GM12891 (cell line): Measurements from ENCODE around the gene EPS8L1.
"Not testable (repeated sequence)": the region's sequence is repeated elsewhere in the genome, so short reads cannot be mapped to it uniquely, and the experiment has no call there.

ENCODE experiments used
- DNase-seq: peaks from one replicate; pipeline ENCODE4 v3.0.0; 2011; ENCODE audit warnings: low spot score; ENCODE audit not compliant: insufficient read length
- FAIRE-seq: peaks from 2 replicates; lab custom pipeline; 2011; peaks lifted over from hg19 to GRCh38; lab: Jason Lieb, UNC
- PAX5 ChIP-seq: IDR thresholded peaks from 2 replicates; pipeline ENCODE4 v1.6.1; 2011; ENCODE audit warnings: low read length, moderate library complexity, mild to moderate bottlenecking; ENCODE audit not compliant: insufficient read depth, severe bottlenecking
- POLR2A ChIP-seq: IDR thresholded peaks from 2 replicates; pipeline ENCODE4 v1.6.1; 2011; ENCODE audit warnings: low read depth, low read length, control low read depth
- POLR2AphosphoS5 ChIP-seq: IDR thresholded peaks from 2 replicates; pipeline ENCODE4 v1.6.1; 2011; ENCODE audit warnings: low read depth, low read length, control low read depth
- POU2F2 ChIP-seq: IDR thresholded peaks from 2 replicates; pipeline ENCODE4 v1.6.1; 2011; ENCODE audit warnings: low read depth, mild to moderate bottlenecking, control low read depth, low read length, moderate library complexity
- SPI1 ChIP-seq: IDR thresholded peaks from 2 replicates; pipeline ENCODE4 v1.6.1; 2011; ENCODE audit warnings: low read depth, low read length, control low read depth
- TAF1 ChIP-seq: IDR thresholded peaks from 2 replicates; pipeline ENCODE4 v1.6.1; 2011; ENCODE audit warnings: low read depth, low read length, control low read depth

Gene EPS8L1

GRCh38 chr19:55053735-55054134, 21.9 kb upstream of the EPS8L1 start:
- no peak for DNase-seq
- FAIRE-seq = no peak
- TF ChIP-seq POLR2AphosphoS5 (no peak), TAF1 (no peak), PAX5 (no peak), POU2F2 (no peak), SPI1 (no peak), POLR2A (no peak)

GRCh38 chr19:55056827-55057226, 18.8 kb upstream of the EPS8L1 start:
- no peak for TF ChIP-seq SPI1
- no peak for TF ChIP-seq POLR2AphosphoS5
- TF ChIP-seq TAF1 = no peak
- no peak for TF ChIP-seq POLR2A
- no peak for TF ChIP-seq POU2F2
- TF ChIP-seq PAX5 = no peak
- DNase-seq (no peak), FAIRE-seq (no peak)

GRCh38 chr19:55058781-55059610, 16.7 kb upstream of the EPS8L1 start:
- no peak for TF ChIP-seq POU2F2
- no peak for TF ChIP-seq POLR2A
- no peak for TF ChIP-seq SPI1
- TF ChIP-seq TAF1 = no peak
- no peak for TF ChIP-seq PAX5
- no peak for TF ChIP-seq POLR2AphosphoS5
- FAIRE-seq = no peak
- DNase-seq = no peak

- DNase-seq, FAIRE-seq: not testable (repeated sequence)
These were observed 15.4 kb upstream of the EPS8L1 start for GRCh38 chr19:55060287-55060686.

- DNase-seq (peak; percentile 98), FAIRE-seq (peak; percentile 97)
- no peak for TF ChIP-seq PAX5
- TF ChIP-seq SPI1 = no peak
- TF ChIP-seq POLR2A = no peak
- TF ChIP-seq POU2F2 = no peak
- TF ChIP-seq POLR2AphosphoS5 = no peak
- no peak for TF ChIP-seq TAF1
These were observed 12.8 kb upstream of the EPS8L1 start, which contains the start of gene RDH13 for GRCh38 chr19:55062735-55063491. Gene RDH13, minus strand, starts transcription at chr19:55063148. Its CDS starts 116 bp downstream, at chr19:55063032.

GRCh38 chr19:55063492-55063843, 12.2 kb upstream of the EPS8L1 start:
- FAIRE-seq (no peak), DNase-seq (no peak)
- no peak for TF ChIP-seq SPI1
- no peak for TF ChIP-seq POLR2A

GRCh38 chr19:55065516-55065915, 10.2 kb upstream of the EPS8L1 start:
- not testable (repeated sequence) for FAIRE-seq, DNase-seq

GRCh38 chr19:55066107-55066709, 9.5 kb upstream of the EPS8L1 start:
- DNase-seq = no peak
- TF ChIP-seq TAF1 (no peak), POU2F2 (no peak), SPI1 (no peak), PAX5 (no peak), POLR2A (no peak), POLR2AphosphoS5 (no peak)
- no peak for FAIRE-seq

GRCh38 chr19:55067869-55068268, 7.8 kb upstream of the EPS8L1 start:
- FAIRE-seq = no peak
- TF ChIP-seq TAF1 = no peak
- TF ChIP-seq PAX5 = no peak
- TF ChIP-seq POLR2AphosphoS5 = no peak
- TF ChIP-seq POLR2A = no peak
- TF ChIP-seq SPI1 = no peak
- TF ChIP-seq POU2F2 = no peak
- no peak for DNase-seq

GRCh38 chr19:55068950-55069864, 6.5 kb upstream of the EPS8L1 start:
- no peak for TF ChIP-seq PAX5
- DNase-seq = no peak
- peak; percentile 50 for FAIRE-seq
